NCI-H2107 treated with DMSO at 0.1 percent for 48 hours (cell line): Measurements from ENCODE around the gene MAP3K7CL.
"Not testable (repeated sequence)": the region's sequence is repeated elsewhere in the genome, so short reads cannot be mapped to it uniquely, and the experiment has no call there.

Experiments used
- DNase-seq: peaks from one replicate; lab custom pipeline; 2025; ENCODE audit not compliant: unreplicated experiment; lab: John Stamatoyannopoulos, UW

Gene MAP3K7CL

DNA sequence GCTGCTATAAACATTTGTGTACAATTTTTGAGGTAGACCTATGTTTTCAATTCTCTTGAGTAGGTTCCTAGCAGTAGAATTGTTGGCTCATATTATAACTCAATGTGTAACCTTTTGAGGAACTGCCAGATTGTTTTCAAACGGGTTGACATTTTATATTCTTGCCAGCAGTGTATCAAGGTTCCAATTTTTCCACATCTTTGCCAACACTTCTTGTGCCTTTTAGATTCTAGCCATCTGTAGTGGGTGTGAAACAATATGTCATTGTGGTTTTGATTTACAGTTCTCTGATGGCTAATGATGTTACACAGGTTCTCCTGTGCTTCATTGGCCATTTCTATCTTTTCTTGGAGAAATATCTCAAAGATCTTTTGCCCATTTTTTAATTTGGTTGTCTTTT lies 36.4 kb downstream of the MAP3K7CL start:
- no peak for DNase-seq

DNA sequence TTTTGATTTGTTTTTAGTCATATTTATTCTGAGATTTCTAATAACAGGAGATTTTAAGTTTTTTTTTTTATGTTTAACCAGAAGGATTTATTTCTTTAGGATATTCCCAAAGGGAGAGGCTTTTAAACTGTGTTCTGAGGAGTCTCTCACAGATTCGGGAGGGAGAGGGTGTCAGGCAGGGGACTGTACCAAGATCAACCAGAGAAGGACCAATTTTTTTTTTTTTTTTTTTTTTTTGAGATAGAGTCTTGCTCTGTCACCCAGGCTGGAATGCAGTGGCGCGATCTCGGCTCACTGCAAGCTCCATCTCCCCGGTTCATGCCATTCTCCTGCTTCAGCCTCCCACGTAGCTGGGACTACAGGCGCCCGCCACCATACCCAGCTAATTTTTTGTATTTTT lies 37.0 kb downstream of the MAP3K7CL start:
- not testable (repeated sequence) for DNase-seq

DNA sequence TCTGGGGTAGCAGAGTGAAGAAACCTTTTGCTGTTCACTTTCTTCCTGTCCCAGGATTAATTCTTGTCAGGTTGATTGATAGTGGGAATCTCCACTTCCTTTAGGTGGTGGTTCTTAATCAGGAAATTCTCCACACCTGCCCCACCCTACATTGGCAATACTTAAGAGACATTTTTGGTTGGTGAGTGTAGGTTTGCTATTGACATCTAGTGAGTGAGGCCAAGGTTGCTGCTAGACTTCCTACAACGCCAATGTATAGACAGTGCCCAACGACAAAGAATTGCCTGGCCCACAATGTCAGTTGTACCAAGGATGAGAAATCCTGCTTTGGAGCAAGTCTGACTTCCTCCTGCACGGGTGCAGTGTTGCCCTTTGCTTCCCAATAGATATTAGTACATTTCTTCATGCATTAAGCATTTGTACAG lies 38.5 kb downstream of the MAP3K7CL start:
- no peak for DNase-seq

DNA sequence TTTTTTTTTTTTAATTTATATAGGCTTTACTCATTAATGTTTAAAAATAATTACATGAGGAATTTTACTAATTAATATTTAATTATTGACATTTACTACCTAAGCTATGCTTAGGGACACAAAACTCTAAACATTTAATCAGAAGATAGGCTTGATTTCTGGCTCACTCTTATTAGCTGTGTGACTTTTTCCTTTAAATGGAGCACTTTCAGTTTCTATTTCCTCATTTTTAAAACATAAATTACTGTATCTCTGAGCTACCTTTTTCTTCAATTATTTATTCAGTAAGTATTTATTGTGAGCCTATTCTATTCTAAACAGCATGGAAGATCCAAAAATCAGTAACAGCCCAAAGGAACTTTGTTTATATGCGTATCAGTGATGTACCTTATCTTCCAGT lies 40.5 kb downstream of the MAP3K7CL start:
- no peak for DNase-seq

DNA sequence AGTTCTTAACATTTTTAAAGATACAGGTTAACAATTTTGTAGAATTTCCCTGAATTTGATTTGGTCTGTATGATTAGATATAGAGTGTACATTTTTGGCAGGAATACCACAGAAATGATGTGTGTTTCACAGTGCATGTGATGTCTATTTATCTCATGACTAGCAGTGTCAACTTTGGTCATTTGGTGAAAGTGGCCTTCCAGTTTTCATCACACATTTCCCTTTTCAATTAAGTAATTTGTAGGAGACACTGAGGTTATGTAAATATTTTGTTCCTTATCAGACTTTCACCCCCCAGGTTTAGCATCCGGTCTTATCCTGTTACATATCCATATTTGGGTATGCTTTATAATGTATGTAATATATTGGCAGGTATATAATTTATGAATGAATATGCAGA lies 41.8 kb downstream of the MAP3K7CL start:
- no peak for DNase-seq

DNA sequence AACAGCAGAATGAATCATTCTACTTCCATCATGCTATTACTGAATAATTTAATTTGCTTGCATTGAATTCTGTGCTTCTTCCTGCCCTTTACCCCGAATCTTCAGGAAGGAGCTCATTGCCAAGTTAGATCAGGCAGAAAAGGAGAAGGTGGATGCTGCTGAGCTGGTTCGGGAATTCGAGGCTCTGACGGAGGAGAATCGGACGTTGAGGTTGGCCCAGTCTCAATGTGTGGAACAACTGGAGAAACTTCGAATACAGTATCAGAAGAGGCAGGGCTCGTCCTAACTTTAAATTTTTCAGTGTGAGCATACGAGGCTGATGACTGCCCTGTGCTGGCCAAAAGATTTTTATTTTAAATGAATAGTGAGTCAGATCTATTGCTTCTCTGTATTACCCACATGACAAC lies 44.2 kb downstream of the MAP3K7CL start:
- no peak for DNase-seq

DNA sequence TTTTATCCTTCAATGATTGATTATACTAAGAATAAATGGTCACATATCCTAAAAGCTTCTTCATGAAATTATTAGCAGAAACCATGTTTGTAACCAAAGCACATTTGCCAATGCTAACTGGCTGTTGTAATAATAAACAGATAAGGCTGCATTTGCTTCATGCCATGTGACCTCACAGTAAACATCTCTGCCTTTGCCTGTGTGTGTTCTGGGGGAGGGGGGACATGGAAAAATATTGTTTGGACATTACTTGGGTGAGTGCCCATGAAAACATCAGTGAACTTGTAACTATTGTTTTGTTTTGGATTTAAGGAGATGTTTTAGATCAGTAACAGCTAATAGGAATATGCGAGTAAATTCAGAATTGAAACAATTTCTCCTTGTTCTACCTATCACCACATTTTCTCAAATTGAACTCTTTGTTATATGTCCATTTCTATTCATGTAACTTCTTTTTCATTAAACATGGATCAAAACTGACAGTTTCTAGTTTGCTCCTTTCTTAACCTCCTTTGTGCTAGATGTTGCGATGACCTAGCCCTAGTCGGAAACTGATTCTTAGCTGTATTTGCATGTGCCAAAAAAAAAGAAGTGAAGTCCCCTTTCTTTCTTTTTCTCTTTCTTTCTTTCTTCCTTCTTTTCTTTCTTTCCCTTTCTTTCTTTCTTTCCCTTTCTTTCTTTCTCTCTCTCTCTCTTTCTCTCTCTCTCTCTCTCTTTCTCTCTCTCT lies 45.1 kb downstream of the MAP3K7CL start:
- no peak for DNase-seq

DNA sequence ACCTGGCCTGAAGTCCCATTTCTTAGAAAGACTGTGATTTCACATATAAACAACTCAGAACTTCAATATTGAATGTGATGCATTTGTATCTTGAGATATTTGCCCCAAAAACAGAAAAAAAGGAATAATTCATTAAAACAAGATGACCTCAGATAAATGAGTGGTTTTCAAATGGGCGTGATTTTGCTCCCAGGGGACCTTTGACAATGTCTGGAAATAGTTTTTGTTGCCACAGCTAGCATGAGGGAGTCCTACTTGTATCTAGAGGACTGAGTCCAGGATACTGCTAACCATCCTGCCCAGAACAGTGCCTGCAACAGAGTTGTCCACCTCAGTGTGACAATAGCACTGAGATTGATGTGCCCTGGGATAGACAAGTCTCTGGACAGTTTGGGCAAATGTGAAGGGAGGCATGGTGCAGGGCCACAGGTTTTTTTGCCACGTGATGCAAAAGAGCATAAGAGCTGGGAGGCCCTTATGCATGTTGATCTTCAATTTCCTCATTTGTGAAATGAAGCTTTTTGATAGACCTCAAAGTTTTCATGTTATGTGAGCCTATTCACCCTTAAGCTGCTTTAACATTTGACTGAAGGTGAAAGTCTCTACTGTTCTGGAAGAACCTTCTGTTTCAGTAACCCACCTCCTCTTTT lies 46.2 kb downstream of the MAP3K7CL start:
- no peak for DNase-seq

DNA sequence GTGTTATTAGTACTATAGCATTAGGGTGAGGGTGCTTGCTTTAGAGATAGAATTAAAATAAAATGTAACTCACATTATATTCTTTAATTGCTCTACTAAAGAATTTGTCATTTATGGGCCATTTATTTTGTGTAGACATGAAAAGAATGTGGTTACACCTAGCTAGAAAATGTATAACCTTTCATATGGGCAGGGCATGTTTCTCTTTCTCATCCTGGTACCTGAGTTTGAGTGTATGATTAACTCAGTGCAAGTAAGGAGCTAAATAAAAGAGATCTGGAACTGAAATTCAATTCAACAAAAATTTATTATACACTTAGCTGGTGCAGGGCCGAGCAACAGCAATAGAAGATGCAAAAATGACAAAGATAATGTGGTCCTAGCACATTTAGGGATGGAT lies 47.4 kb downstream of the MAP3K7CL start:
- no peak for DNase-seq

DNA sequence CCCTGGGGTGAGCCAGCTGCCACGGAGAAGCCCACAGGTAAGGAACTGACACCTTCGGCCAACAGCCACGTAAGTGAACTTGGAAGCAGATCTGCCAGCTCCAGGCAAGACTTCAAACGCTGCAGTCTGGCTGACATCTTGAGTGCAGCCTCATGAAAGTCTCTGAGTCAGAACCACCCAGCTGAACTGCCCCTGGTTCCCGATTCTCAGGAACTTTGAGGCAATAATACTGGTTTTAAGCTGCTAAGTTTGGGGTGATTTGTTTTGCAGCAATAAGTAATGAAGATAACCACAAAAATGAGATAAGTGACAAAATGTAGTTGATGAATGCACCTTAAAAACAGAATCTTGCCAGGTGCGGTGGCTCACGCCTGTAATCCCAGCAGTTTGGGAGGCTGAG lies 48.5 kb downstream of the MAP3K7CL start:
- DNase-seq: no peak

DNA sequence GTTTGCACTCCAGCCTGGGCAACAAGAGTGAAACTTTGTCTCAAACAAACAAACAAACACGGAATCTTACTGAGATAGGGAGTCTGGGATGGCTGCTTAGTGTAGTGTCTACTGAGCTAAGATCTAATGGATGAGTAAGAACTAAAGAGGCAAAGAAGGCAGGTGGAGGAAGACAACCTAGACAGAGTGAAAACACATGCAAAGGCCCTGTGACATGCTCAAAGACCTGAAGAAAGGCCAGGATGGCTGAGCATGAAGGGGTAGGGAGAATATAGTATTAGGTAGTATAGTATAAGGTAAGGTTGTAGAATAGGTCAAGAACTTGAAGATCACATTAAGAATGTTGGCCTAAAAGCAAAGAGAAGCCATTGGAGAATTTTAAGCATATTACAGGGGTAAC lies 49.1 kb downstream of the MAP3K7CL start:
- DNase-seq: no peak

DNA sequence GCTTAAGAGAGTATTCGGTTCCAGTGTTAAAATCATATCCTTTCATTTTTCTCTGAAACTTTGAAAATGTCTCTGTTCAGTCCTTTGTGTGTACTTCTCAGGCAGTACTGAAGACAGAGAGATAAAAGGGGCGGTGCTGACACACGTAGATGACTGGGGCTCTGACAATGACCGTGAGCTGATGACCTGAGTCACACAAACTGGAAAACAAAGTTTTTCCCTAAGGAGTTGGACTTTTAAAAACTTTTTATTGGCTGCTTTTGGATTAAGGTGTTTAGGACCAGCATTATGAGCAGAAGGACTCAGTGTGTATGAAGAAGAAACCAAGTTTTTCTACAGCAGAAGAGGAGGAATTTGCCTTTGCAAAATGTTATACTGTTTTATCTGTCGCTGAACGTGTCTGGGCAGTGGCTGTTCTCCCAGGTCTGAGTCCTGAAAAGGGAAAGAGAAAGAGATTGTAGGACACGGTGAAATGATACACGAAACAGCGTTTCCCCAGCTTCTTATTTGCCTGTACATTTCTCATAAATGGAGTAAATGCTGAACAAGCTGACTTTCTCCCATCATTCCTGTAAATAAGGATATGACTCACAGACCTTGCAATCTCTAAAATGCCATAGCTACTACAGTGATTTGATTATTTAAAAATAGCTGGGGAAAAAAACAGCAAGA lies 51.5 kb downstream of the MAP3K7CL start:
- DNase-seq: no peak

DNA sequence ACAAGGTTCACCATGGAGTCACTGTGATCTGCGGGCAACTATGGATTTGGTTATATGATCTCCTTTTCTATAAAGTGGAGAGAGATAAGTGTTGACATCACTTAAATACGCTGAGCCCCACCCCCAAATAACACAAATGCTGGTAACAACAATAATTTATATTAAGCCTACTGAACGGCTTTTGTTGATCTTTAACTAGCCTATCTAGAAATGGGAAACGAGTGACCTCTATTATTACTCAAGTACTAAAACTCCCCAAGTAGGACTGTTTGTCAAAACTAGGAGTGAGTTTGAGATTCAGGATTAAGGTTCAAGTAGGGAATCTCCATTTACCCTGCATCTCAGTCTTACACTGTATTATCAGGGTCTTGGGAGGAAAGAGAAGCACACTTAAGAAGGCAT lies 52.2 kb downstream of the MAP3K7CL start:
- no peak for DNase-seq

DNA sequence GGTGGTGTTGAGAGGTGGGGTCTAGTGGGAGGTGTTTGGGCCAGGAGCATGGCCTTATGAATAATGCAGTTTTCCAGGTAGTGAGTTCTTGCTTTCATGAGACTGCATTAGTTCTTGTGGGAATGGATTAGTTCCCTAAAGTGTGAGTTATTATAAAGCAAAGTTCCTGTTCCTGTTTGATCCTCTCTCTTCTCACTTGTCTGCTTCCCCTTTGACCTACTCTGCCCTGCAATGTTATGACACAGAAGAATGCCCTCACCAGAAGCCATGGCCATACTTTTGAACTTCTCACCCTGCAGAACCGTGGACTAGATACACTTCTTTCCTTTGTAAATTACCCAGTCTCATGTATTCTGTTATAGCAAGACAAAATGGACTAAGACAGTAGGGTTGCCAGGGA lies 53.6 kb downstream of the MAP3K7CL start:
- no peak for DNase-seq

DNA sequence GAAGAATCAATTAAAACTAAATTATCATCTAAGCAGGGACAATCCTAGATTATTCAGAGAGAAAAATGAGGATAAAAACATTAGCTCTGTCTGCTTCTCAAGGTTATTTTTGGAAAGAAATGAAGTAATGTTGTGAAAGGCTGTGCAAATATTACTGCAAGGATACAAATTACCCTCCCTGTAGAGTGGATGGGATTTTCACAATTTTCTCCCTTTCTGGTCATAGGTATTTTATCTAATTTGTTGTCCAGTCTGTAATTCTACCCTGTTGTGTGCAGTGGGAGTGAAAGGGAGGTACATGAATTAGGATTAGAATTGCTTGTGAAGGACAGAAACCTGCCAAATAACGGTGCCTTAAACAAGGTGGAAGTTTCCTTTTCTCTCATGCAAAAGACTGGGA lies 54.7 kb downstream of the MAP3K7CL start:
- no peak for DNase-seq

DNA sequence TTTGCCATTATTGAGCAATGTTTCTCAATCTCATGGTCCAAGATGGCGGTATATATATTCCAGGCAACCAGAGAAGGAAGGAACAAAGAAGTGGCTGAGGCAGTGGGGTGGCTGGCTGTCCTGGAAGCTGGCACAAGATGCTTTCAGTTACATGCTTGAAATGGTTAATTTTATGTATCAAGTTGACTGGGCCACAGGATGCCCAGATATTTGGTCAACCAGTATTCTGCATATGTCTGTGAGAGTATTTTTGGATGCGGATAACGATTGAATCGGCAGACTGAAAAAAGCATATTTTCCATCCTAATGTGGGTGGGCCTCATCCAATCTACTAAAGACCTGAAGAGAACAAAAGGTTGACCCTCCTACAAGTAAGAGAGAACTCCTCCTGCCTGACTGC lies 55.2 kb downstream of the MAP3K7CL start:
- no peak for DNase-seq

DNA sequence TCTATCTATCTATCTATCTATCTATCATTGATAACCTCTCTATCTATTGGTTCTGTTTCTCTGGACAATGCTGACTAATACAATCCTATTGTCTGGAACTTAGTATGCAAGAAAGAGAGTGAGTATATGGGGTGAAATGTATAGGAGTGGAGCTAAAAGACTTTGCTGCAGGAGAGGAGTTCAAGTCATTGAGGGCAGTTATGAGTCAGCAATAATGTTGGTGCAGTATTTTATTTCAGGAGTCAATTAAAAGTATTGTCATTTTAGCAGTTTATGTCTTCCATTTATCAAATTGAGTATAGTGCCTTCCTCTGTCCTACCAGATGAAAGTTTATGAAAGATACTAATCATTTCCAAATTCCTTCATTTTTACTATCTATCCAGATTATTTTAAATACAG lies 55.8 kb downstream of the MAP3K7CL start:
- DNase-seq: no peak

DNA sequence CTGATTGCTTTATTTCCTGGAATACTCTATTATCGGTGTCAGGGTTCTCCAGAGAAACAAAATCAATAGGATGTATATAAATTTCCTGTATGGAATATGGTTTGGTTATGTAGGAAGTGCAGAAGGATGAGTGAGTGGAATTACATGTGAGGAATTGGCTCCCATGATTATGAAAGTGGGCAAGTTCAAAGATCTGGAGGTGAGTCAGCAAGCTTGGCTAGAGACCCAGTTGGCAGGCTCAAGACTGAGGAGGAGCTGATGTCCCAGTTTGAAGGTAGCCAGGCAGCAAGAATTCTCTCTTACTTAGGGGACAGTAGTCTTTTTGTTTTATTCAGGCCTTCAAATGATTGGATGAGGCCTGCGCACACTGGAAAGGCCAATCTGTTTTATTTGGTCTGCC lies 57.5 kb downstream of the MAP3K7CL start:
- no peak for DNase-seq

DNA sequence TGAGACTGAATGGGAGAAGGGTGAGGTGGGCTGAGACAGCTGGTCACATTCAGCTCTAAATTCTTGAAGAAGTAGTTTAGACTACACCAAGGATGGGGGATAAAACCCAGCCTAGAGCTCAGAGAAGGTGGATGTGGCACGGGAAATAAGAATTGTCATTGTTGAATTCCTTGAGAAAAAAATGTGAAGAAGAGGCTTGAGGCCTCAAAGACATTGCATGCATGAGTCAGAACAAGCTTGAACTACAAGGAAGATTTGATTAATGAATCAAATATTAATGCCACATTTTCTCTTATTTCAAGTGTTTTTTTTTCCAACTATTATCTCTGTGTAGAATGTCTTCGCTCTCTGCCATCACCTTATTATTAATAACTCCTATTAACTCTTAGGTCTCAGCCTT lies 58.9 kb downstream of the MAP3K7CL start:
- DNase-seq: no peak

DNA sequence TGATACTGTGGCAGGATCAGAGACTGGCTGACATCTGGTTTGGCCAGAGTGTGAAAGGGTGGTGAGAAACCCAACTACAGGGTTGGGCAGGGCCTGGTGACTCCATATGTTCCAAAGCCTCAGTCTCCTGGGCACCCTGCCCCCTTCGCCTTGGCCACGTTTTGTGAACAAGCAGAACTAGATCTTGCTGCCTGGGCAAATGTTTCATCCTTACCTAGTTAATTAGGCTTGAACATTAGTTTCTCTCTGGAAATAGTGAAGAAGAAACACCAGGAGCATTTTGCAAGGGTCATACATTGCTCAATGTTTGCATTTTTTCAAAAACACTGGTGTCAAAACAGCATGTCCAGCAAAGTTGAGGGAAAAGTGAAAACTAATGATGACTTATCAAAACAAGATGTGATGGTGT lies 60.5 kb downstream of the MAP3K7CL start:
- no peak for DNase-seq

DNA sequence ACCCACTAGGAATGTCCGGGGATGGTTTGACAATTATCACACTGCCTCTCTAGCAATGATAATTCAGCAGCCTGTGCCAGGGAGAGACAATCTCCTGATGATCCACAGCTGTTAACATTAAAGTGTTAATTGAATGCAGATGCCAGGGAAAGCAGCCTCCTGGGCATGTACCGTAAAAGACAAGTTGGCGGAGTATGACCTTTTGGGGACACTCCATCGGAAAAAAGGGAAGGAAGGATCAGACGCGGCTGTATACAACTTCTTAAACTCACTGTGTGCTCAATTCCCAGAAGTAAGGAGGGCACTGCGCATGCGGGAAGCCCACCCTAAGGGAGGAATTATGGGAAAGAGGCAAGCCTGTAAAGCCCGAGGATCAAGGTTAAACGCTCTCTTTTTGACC lies 62.6 kb downstream of the MAP3K7CL start:
- no peak for DNase-seq

DNA sequence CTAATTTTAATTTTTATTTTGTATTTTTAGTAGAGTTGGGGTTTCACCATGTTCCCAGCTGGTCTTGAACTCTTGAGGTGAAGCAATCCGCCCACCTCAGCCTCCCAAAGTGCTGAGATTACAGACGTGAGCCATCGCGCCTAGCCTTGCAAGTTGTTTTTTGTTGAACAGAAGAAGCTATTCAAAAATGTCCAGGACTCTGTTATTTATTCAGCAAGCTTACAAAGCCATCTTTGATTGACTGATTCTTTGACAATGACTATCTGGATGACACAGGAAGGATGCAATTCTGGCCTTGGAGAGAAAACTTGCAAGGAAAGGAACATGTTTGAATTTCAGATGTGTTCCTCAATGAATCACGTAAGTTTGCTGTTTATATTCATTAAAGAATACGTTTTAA lies 63.5 kb downstream of the MAP3K7CL start:
- DNase-seq: no peak
